Measurements from ENCODE around the gene ARFRP1.

ARFRP1 gene, protein sequence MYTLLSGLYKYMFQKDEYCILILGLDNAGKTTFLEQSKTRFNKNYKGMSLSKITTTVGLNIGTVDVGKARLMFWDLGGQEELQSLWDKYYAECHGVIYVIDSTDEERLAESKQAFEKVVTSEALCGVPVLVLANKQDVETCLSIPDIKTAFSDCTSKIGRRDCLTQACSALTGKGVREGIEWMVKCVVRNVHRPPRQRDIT

DNA sequence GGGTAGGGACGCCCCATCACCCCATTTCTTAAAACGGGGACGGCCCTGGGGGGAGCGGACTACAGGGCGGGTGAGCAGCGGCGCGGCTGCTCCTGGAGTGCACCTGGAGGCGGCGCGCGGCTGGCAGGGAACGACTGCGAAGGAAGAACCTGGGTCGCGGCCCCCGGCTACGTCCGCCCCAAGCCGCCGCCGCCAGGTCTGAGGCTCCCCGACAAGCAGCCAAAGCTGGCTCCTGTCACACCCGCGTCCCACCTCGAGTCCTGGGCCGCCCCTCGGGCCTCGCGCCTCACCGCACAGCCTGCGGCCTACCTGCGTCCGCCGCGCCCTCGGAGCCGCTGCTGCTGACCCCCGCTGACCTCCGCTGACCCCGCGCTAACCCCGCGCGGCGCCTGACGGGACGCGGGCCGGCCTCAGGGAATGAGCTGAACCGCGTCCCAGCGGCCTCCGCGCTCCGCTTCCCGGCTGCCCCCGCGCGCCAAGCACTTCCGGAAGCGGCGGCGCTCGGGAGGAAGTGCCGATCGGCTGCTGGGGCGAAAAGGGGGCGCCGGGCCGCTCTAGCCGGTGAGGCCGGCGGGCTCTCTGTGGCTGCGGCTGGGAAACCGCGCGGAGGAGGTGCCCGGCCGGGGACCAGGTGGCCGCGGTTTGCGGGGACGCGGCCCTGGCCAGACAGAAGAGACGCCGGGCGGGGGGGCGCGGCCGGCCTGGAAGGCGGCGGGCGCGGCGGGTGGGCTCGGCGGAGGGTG is at the start of gene ARFRP1, which contains the start of gene ZGPAT:
TSS of gene ARFRP1 (minus strand) at position 419 of the 743 bp plus-strand sequence. CDS start 885 bp downstream, outside the sequence.
TSS of gene ZGPAT (plus strand) at position 482 of the 743 bp plus-strand sequence. CDS start 542 bp downstream, outside the sequence.
- DNase-seq: peak; percentile 89 to 91

DNA sequence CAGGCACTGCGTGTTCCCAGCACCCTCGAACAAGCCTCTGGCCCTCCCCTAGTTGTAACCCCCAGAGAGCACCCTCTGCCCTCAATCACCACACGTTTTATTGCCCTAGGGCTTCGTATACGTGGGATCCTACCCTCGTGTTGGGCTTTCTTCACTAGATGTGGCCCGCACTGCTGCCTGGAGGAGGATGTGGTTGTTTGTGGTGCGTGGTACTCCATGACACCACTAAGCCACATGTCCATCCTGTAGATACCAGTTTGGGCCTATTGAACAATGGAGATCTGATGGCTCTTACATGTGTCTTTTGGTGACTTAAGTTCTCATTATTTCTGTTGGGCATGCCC is 48.8 kb upstream of the ARFRP1 start:
- no peak for DNase-seq

- DNase-seq: no peak
Observed at GRCh38 chr20:63755933-63756647, 48.3 kb upstream of the ARFRP1 start.

GRCh38 chr20:63754008-63754407 is 46.2 kb upstream of the ARFRP1 start:
- no peak for DNase-seq

GRCh38 chr20:63753381-63753780 is 45.6 kb upstream of the ARFRP1 start:
- DNase-seq: no peak

DNA sequence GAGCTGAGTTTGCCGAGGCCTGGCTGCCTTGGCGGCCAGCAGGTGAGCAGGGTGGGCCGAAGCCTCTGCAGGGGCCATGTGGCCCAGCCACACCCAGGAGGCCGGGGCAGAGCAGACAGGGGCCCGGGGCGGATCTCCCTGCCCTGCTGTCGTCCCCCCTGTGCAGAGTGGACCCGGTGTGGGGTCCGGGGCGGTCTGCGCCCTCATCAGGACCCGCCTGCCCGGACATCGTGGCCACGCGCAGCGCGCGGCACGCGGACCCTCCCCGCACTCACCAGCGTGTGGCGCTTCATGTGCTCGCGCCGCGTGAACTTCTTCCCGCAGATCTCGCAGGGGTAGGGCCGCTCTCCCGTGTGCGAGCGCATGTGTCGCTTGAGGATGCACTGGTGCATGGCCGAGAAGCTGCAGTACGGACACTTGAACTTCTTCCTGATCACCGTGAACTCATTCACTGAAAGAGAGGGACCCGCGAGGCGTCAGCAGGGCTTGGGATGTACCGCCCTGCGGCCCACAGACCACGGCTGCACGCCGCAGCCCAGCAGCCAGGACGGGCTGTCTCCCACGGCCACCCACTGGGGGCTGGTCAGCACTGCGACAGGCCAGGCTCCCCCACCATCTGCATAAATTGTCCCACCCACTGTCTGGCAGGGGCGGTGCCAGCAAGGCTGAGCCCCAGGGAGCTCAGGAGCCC is 44.8 kb upstream of the ARFRP1 start:
- no peak for DNase-seq

DNA sequence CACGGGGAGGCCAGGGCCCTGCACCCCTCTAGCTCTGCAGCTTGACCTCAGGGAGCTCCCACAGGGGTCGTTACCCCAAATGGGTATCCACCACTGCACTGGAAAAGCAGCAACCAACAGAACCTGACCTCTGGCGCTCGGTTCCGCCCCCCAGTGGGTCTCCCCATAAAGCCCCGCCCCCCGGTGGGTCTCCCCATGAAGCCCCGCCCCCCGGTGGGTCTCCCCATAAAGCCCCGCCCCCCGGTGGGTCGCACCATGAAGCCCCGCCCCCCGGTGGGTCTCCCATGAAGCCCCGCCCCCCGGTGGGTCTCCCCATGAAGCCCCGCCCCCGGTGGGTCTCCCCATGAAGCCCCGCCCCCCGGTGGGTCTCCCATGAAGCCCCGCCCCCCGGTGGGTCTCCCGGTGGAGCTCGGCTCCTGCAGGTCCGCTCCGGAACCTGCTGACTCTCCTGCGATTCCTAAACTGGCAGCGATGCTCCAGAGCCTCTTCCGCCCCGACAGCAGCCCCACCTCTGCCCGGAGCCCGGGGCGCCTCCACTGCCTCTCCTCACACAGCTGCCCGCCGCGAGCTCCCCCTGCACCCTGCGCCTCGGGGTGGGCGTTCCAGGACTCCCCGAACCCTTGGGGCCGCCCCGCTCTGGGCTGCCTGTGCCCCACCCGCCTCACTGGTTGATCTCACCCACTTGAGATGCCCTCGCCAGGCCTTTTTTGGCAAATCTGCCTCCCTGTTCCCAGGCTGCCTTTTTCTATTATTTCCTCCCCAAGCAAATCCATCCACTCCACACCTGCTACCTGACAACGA is 43.9 kb upstream of the ARFRP1 start:
- DNase-seq: peak; percentile 55 to 59

GRCh38 chr20:63750807-63751470 is 43.2 kb upstream of the ARFRP1 start:
- DNase-seq: peak; percentile 71 to 74

- no peak for DNase-seq
Observed at GRCh38 chr20:63749597-63750508, 42.1 kb upstream of the ARFRP1 start.

- DNase-seq: no peak
Observed at GRCh38 chr20:63748934-63749270, 41.1 kb upstream of the ARFRP1 start.

GRCh38 chr20:63748070-63748933 is 40.5 kb upstream of the ARFRP1 start:
- DNase-seq: no peak

DNA sequence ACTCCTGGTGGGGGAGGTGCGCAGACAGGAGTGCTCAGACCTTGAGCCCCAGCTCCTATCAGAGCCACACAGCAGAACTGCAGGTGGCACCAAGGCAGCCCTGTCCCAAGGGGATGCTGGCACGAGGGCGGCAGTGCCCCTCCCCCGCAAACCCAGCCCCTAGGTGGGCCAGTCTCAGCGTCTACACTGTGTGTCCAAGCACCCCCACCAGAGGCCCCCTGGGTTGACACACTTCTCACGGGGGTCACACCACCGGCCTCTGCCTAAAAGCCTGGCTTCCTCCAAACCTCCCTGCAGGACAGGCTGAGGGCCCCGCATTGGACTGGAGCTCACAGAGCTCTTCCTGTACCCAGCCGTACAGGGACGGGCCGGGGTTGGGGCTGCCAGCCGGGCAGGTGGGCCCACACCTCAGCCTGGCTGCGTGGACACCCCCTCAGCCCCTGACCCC is 39.9 kb upstream of the ARFRP1 start:
- no peak for DNase-seq

DNA sequence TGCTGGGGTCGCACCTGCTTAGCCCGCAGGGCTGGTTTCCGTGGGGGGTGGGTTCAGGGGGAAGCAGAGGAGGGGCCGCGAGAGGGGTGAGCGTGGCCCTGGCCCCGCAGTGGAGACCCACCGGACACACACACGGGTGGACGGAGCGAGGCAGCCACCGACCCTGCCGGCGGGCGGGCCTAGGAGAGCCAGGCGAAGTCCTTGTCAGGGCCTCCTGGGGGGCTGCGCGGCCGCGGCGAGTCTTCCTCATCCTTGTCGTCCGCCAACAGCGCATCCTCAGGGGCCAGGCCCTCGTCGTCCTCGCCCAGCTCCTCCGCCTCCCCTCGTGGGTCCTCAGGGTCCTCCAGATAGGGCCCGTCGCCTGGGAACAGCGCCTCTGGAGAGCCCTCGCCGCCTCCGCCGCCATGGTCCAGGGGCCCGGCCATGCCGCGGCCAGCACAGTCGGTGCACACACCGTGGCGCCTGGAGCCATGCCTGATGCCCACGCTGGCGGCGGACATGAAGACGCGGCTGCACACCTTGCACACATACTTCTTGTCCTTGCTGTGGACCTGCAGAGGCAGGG is 39.1 kb upstream of the ARFRP1 start:
- DNase-seq: no peak

DNA sequence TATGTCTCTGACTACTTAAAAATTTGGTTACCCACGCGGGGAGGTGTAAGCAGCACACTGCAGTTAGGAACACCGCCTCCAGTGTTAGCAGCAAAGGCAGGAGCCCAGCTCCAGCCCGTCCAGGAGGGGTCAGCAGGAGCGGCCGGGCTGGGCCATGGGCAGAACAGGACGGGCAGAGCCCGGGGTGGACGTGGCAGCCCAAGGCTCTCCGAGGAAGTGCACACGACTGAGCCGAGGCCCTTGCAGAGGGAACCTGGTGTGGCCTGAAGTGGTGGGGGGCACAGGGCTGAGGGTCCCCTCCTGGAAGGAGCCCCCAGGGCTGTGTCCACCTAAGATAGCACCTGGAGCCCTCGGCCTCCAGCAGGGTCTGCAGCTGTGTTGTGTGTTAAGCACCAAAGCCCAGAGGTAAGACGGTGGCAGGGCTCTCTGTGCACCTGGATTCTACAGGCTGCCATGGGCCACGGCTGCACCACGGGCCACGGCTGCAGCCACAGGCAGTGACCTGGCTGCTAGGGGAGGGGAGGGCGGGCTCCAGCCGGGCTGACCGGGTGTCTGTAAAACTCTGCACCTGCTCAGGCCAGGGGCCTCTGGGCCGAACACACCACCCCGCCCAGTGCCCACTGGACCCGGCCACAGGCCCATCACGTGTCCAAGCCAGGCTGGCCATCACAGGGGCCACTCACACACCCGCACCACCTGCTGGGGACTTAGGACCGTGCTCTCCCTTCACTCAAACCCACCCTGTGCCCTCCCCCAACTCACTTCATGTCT is 38.4 kb upstream of the ARFRP1 start:
- no peak for DNase-seq

DNA sequence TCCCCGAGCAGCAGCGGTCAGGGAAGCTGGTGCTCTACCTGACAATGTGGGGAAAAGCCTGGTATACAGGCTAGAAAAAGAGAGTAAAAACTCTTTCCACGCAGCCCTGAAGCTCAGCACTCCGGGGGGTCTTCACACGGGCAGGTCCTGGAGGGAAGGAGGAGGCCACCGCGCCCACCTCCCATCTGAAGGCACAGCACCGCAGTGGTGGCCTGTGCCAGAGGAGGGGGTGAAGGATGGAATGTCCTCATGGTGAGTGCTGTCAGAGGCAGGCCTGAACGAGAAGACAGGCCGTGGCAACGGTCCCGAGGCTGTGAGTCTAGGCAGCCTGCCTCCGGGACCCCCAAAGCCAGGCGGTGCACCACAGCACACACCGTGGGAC is 37.6 kb upstream of the ARFRP1 start:
- DNase-seq: no peak

GRCh38 chr20:63744574-63745423 is 37.0 kb upstream of the ARFRP1 start:
- DNase-seq: no peak

- no peak for DNase-seq
Observed at GRCh38 chr20:63744158-63744557, 36.4 kb upstream of the ARFRP1 start.

All from activated T-cell treated with anti-CD3 and anti-CD28 coated beads, Interleukin-2, amount 50 U/mL, for 48 hours (primary cell).